ENCODE results near the gene LITAFD. TPM values are rescaled to one million over a fixed set of nuclear protein-coding genes. Genes with fewer than 3 reads are reported as not detected.

Gene LITAFD
- total and polyA plus RNA-seq, 2 experiments from 2014 or later = not detected

- WGBS, 2 experiments (ENCODE audit: low coverage in 1 of 2, low lambda C conversion rate in 2 of 2, missing lambda C conversion rate in 2 of 2) = 83 to 84% methylated on average over 22 to 23 of the region's 23 CpGs
- in situ Hi-C loops (cut with MboI) = loop anchor here (10.0 kb wide), 1 partner anchor 234 kb away; no protein-coding TSS in a partner anchor
- H3K9me3 ChIP-seq (ENCODE audit: low read depth) = no peaks in the 10 kb centered on the region
- H3K9ac ChIP-seq = no peak overlapping the region
- 0 out of 2 replicates have a peak overlapping the region, but pooled peaks have one; percentile 22 for H3K27ac ChIP-seq
- no peak for DNase-seq
- no peak for TF ChIP-seq EZH2 (IDR thresholded peaks at IDR 0.05; ENCODE audit: insufficient read depth, poor library complexity, severe bottlenecking)
- no peak for TF ChIP-seq EZH2phosphoT487 (IDR thresholded peaks at IDR 0.05; ENCODE audit: insufficient read depth, low read depth)
- no peaks in the 10 kb centered on the region for H3K27me3 ChIP-seq (replicated peaks; ENCODE audit: insufficient read depth)
- H2AFZ ChIP-seq = no peak overlapping the region
- H4K20me1 ChIP-seq (ENCODE audit: insufficient read depth) = no peaks in the 10 kb centered on the region
- peaks cover 33% of the 10 kb centered on the region for H3K4me1 ChIP-seq (ENCODE audit: insufficient read depth)
- no peaks in the 10 kb centered on the region for H3K79me2 ChIP-seq (ENCODE audit: insufficient read depth)
- H3K4me2 ChIP-seq (ENCODE audit: unreplicated experiment) = no peak overlapping the region
- H3K4me3 ChIP-seq = no peak overlapping the region
- H3K9me2 ChIP-seq (ENCODE audit: insufficient read depth) = no peaks in the 10 kb centered on the region
- peaks cover 31% of the 10 kb centered on the region; the same call in 1 of the 2 replicates for H3K36me3 ChIP-seq (ENCODE audit: low read depth)
- peaks cover 32% of the 10 kb centered on the region for H3F3A ChIP-seq (ENCODE audit: insufficient read depth)
Observed at GRCh38 chr16:8888951-8889892, 7.1 kb downstream of the LITAFD start.

GRCh38 chr16:8889893-8890548, 7.9 kb downstream of the LITAFD start:
- Histone ChIP-seq H4K20me1 (ENCODE audit: insufficient read depth) (no peaks in the 10 kb centered on the region), H3K36me3 (ENCODE audit: low read depth) (peaks cover 39% of the 10 kb centered on the region; the same call in 1 of the 2 replicates), H3K4me2 (ENCODE audit: unreplicated experiment) (no peak overlapping the region), H2AFZ (no peak overlapping the region), H3K79me2 (ENCODE audit: insufficient read depth) (no peaks in the 10 kb centered on the region), H3K27me3 (replicated peaks; ENCODE audit: insufficient read depth) (no peaks in the 10 kb centered on the region), H3K9ac (no peak overlapping the region), H3K27ac (no peak overlapping the region), H3K9me2 (ENCODE audit: insufficient read depth) (no peaks in the 10 kb centered on the region), H3K9me3 (ENCODE audit: low read depth) (no peaks in the 10 kb centered on the region), H3K4me1 (ENCODE audit: insufficient read depth) (peaks cover 30% of the 10 kb centered on the region), H3F3A (ENCODE audit: insufficient read depth) (peaks cover 32% of the 10 kb centered on the region), H3K4me3 (no peak overlapping the region)
- WGBS, 2 experiments (ENCODE audit: low coverage in 1 of 2, low lambda C conversion rate in 2 of 2, missing lambda C conversion rate in 2 of 2) = 79 to 83% methylated on average over 14 of the region's 14 CpGs
- no peak for TF ChIP-seq EZH2 (IDR thresholded peaks at IDR 0.05; ENCODE audit: insufficient read depth, poor library complexity, severe bottlenecking)
- TF ChIP-seq EZH2phosphoT487 (IDR thresholded peaks at IDR 0.05; ENCODE audit: insufficient read depth, low read depth) = no peak
- DNase-seq = no peak
- in situ Hi-C loops (cut with MboI) = loop anchor here (10.0 kb wide), 2 partner anchors 115 to 235 kb away; no protein-coding TSS in a partner anchor

- no peak for DNase-seq
- no peaks in the 10 kb centered on the region for H3K79me2 ChIP-seq (ENCODE audit: insufficient read depth)
- TF ChIP-seq EZH2 (IDR thresholded peaks at IDR 0.05; ENCODE audit: insufficient read depth, poor library complexity, severe bottlenecking) (no peak), EZH2phosphoT487 (IDR thresholded peaks at IDR 0.05; ENCODE audit: insufficient read depth, low read depth) (no peak)
- in situ Hi-C loops (cut with MboI) = loop anchor here (10.0 kb wide), 1 partner anchor 114 kb away; no protein-coding TSS in a partner anchor
- no peak overlapping the region for H3K27ac ChIP-seq
- peaks cover 44% of the 10 kb centered on the region; the same call in 1 of the 2 replicates for H3K36me3 ChIP-seq (ENCODE audit: low read depth)
- 96 to 99% methylated on average over 5 of the region's 5 CpGs for WGBS, 2 experiments (ENCODE audit: low coverage in 1 of 2, low lambda C conversion rate in 2 of 2, missing lambda C conversion rate in 2 of 2)
- H3F3A ChIP-seq (ENCODE audit: insufficient read depth) = peaks cover 30% of the 10 kb centered on the region
- H3K4me2 ChIP-seq (ENCODE audit: unreplicated experiment) = no peak overlapping the region
- H2AFZ ChIP-seq = no peak overlapping the region
- no peaks in the 10 kb centered on the region for H3K27me3 ChIP-seq (replicated peaks; ENCODE audit: insufficient read depth)
- H4K20me1 ChIP-seq (ENCODE audit: insufficient read depth) = no peaks in the 10 kb centered on the region
- no peaks in the 10 kb centered on the region for H3K9me3 ChIP-seq (ENCODE audit: low read depth)
- H3K9me2 ChIP-seq (ENCODE audit: insufficient read depth) = no peaks in the 10 kb centered on the region
- peaks cover 25% of the 10 kb centered on the region for H3K4me1 ChIP-seq (ENCODE audit: insufficient read depth)
- no peak overlapping the region for H3K4me3 ChIP-seq
- H3K9ac ChIP-seq = no peak overlapping the region
Observed at GRCh38 chr16:8890549-8890921, 8.4 kb downstream of the LITAFD start.

- Histone ChIP-seq H3K27ac (no peak overlapping the region), H3K4me3 (no peak overlapping the region), H3K9me2 (ENCODE audit: insufficient read depth) (no peaks in the 10 kb centered on the region), H3K36me3 (ENCODE audit: low read depth) (peaks cover 59% of the 10 kb centered on the region), H2AFZ (no peak overlapping the region), H3F3A (ENCODE audit: insufficient read depth) (peaks cover 14% of the 10 kb centered on the region), H3K4me2 (ENCODE audit: unreplicated experiment) (no peak overlapping the region), H3K4me1 (ENCODE audit: insufficient read depth) (peaks cover 10% of the 10 kb centered on the region), H3K27me3 (replicated peaks; ENCODE audit: insufficient read depth) (no peaks in the 10 kb centered on the region), H4K20me1 (ENCODE audit: insufficient read depth) (no peaks in the 10 kb centered on the region), H3K79me2 (ENCODE audit: insufficient read depth) (no peaks in the 10 kb centered on the region), H3K9me3 (ENCODE audit: low read depth) (no peaks in the 10 kb centered on the region), H3K9ac (no peak overlapping the region)
- 84 to 91% methylated on average over 15 to 16 of the region's 16 CpGs for WGBS, 2 experiments (ENCODE audit: low coverage in 1 of 2, low lambda C conversion rate in 2 of 2, missing lambda C conversion rate in 2 of 2)
- no peak for TF ChIP-seq EZH2phosphoT487 (IDR thresholded peaks at IDR 0.05; ENCODE audit: insufficient read depth, low read depth)
- TF ChIP-seq EZH2 (IDR thresholded peaks at IDR 0.05; ENCODE audit: insufficient read depth, poor library complexity, severe bottlenecking) = no peak
- in situ Hi-C loops (cut with MboI) = loop anchor here (10.0 kb wide), 1 partner anchor 113 kb away; no protein-coding TSS in a partner anchor
- no peak for DNase-seq
Observed at GRCh38 chr16:8892101-8892575, 10.0 kb downstream of the LITAFD start.

Measured in GM23248 (cell line).